GM18517 (cell line): ENCODE measurements around the gene SUV39H2.
"Not testable (repeated sequence)": the region's sequence is repeated elsewhere in the genome, so short reads cannot be mapped to it uniquely, and the experiment has no call there.

Experiments
- ATAC-seq: cut with Tn5 transposase; IDR thresholded peaks from one replicate; pipeline ENCODE4 v1.9.1; 2021; ENCODE audit warnings: mild to moderate bottlenecking, moderate library complexity; ENCODE audit not compliant: unreplicated experiment

The SUV39H2 gene

DNA sequence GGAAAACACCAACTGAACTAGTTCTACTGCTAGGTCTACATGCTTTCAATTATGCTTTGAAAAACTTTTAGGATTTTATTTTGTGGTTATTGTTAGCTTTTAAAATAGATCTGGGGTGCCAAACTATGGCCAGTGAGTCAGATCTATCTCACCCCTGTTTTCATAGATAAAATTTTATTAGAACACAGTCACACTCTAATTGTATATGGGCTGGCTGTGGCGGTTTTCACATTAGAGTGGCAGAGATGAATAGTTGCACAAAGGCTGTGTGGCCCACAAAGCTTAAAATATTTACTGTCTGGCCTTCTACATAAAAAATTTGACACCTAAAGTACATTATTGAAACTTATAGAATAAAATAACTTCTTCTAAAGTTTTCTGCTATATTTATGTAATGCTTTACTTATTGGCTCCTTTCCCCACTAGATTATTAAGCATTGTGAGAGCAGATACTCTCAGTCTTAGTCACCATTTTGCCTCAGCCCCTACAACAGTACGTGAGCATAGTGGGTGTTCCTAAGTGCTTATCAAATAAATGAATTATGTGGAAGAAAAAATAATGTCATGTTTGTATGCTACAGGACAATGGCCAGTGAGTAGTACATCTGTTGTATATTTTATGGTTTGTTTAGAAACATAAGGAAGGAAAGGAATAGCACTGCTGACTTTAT lies 5.4 kb upstream of the SUV39H2 start:
- no peak for ATAC-seq

DNA sequence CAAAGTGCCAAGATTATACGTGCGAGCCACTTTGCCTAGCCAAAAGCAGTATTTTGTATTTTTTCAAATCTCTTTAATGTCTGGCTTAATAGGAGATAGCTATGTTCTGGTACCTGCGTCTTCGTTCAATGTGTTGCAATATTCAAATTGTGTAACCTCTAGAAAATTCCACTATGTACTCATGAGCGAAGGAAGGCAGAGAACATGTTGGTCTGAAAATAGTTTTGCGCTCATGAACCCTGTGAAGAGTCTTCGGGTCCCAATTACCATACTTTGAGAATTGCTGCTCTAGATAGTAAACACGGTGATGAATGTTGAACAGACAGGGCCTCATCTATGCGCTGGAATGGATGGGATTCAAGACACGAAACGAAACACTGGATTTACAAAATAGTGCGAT lies 2.7 kb upstream of the SUV39H2 start:
- no peak for ATAC-seq

DNA sequence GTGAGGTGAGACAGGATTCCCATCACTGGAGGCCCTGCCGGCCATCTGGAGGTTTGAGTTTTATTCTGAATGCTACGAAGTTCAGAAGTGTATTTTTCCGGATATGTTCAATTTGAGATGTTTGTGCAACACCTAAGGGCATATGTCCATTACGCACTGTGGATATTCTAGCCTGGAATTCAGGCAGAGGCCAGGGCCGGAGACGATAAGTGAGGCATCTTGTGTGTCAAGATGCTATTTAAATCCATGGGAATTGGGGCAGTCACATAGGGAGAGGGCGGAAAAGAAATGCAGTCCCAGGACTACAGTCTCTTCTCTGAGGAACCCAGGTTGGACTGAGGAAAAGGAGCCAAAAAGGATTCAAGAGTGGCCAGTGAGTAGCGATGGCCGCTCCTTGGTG lies 1.9 kb upstream of the SUV39H2 start:
- ATAC-seq: no peak

DNA sequence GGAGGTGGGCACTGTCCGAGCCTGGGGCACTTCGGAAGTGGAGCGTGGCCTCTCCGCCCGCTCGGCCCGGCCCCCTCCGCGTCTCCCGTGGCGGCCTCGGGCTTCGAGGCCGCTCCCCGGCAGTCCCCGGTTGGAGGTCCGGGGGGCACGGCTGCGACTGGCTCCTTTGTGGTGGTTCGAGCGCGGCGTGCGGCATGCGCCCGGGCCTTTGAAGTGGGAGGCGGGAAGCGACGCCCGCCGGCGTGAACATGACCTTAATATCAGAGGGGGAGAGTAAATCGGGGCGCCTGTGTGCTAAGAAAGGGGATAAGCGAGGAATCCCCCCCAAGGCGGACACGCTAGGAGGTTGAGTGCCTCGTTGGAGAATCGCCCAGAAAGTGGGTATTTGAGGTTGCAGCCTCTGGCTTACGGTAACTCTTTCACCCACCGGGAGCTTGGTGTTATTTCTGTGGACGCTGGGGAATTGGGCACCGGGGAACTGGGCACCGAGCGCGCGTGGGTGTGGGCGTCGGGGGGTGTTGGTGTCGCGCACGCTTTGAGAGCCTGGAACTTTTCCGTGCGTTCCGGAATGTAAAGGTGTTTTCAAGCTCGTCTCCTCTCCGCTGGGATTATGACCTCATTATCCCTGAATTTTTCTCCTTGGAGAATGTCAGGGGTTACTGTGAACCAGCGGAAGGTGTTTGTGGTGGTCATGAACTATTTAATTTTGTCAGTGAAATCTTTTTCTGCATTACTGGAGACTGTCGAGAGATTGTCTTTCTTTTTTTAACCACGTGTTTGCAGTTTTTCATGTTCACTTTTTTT lies 660 bp downstream of the SUV39H2 start:
- ATAC-seq: no peak

DNA sequence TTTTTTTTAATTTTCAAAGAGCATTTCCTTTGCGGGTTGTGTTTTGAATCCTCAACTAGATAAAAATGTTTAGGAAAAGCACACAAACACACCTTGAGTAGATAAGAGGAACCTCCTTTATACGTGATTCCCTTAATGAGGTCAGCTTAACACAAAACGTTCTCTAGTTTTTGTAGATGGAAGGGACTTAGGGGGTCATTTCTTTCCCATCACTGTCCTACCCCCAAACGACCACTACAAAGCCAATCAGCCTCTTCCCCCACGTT lies 1.2 kb downstream of the SUV39H2 start:
- no peak for ATAC-seq

DNA sequence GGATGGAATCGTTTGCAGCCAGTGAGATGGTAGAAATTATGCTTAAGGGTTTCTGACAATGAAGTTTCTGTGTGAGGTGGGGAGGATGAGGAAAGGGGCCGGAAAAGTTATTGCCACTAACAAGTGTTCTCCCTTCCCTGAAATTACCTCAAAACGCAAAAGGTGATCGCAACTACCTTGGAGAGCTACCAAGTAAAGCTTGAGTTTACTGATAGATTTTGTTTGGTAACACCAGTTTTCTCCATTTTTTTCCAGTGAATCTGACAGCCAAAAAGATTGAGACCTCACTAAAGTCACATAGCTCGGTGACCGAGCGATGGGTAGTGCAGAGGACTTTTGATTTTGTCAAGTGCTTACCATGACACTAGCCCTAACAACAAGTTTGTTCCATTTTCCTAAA lies 1.6 kb downstream of the SUV39H2 start:
- ATAC-seq: no peak

DNA sequence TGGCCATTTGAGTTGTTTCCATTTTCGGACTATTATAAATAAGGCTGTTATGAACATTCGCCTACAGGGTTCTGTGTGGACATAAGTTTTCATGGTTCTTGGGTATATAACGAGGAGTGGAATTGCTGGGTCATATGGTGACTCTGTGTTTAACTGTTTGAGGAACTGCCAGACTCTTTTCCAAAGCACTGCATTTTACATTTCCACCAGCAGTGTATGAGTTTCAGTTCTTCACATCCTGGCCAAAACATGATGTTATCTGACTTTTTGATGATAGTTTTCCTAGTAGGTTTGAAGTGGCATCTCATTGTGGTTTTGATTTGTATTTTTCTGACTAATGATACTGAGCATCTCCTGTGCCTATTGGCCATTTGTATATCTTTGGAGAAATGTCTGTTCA lies 5.4 kb downstream of the SUV39H2 start:
- ATAC-seq: no peak

DNA sequence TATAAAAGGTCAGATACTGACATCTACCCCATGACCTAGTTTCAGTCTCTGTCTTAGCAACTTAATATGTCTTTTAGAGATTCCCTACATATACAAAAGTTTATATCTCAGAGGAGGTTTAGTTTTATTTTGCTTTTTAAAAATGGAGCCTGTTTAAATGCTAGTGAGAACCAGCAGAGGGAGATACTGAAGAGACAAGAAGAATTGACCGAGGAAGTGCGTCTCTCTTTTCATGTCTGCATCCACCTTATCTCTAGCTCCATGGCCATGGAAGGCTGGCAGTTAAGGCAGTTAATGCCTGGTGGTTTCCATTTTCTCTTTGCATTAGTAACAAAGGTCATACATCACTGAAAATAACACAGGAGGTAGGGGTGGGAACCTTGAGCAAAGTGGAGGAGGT lies 10.7 kb downstream of the SUV39H2 start:
- ATAC-seq: no peak

DNA sequence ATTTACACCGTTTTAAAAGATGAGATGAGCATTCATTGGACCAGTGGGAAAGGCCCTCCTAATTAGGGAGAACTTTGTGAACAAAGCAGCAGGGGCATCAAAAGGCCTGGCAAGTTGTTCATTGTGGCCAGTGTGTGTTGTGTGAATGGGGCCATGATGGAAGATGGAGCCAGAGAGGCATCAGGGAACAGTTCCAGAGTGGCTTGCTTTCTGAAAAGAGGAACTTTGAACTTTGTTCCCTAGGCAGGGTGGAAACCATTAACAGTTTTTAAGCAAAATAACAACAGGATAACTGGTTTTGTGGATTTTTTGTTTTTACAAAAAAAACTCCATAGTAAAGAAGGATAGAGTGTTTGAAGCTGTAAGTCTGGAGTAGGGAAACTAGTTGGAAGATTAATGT lies 12.5 kb downstream of the SUV39H2 start:
- ATAC-seq: no peak

DNA sequence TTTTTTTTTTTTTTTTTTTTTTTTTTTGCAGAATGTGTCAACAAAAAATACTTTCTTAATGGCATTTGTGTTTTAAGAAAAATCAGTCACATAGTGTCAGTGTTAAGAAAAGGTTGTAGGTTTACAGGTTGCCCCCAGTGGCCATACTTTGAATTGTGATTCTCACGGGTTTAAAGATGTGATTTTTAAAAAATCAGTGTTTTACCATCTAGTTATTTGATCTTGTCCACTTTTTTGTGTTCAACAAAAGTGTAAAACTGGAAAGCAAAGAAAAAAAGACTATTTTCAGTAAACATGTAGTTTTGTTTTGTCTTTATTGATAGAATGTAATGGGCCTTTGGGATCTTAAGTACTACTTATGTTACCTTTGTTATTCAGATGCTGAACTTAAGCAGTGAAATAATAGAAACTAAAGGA lies 25.7 kb downstream of the SUV39H2 start:
- peak; percentile 73 for ATAC-seq

DNA sequence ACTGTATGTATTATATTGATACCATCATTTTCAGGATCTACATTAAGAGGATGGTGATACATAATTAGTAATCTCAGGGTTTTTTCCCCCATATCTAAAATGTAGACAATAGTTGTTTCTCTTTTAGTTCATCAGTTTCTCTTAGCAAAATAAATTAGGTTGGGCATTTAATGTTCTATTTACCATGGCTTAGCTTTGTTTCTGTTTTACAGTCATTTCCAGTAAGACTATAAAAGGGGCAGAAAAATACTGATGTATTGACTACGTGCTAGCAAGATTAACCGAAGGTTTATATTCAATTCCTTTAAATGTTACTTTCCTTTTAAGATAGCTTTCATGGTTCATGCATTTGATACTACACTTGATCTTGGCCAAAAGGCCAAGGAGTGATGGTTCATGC lies 26.2 kb downstream of the SUV39H2 start:
- no peak for ATAC-seq

DNA sequence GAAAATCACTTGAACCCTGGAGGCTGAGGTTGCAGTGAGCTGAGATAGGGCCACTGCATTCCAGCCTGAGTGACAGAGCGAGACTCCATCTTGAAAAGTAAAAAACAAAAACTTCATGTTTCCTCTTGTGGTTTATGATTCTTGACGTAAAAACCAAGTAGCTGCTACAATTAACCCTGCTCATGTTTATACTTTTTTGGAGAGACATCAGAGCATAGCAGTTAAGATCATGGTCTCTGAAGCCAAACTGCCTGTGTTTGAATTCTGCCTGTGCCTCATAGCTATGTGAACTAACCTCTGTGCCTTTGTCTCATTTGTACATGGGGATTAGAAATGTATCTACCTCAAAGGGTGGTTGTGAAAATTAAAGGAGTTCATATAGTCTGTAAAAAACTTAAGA lies 27.2 kb downstream of the SUV39H2 start:
- ATAC-seq: no peak

DNA sequence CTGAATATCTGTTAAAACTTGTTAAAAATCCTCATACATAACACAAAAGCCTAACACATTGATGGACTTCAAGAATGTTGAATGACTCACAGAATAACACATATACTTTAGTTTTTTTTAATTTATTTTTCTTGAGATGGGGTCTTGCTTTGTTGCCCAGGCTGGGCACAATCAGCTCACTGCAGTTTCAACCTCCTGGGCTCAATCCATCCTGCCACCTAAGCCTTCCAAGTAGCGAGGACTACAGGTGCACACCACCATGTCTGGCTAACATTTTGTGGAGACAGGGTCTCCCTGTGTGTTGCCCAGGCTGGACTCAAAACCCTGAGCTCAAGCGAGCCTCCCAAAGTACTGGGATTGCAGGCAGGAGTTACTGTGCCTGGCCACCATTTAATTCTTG lies 28.1 kb downstream of the SUV39H2 start:
- no peak for ATAC-seq

DNA sequence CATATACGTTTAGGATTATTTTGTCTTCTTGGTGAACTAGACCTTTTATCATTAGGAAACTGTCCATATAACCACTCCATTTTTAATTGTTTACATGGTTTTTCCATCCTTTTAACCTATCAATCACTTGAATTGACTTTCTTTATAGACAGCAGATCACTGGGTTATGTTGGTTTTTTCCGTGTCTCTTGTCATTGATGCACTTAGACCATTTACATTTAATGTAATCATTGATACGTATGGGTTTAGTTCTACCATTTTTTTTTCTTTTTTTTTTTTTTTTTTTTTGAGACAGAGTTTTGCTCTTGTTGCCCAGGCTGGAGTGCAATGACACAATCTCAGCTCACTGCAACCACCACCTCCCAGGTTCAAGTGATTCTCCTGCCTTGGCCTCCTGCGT lies 28.9 kb downstream of the SUV39H2 start:
- not testable (repeated sequence) for ATAC-seq

DNA sequence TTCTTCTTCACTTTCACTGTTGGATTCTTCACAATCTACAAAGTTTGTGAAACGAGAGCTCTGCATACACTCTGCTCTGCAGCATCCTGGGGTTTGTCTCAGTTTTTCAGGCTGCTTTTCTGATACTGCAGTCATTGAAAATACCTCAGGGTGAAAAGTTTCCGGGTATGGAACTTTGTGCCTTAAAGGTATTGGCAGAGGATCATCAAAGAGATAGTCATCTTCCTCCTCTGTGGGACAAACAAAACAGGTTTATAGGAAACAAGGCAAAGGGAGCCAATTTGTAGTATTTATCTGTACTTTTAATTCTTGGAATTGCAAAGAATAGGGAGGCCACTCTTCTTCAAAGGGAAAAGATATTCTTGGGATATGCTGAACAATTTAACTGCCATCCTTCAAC lies 30.4 kb downstream of the SUV39H2 start:
- no peak for ATAC-seq

DNA sequence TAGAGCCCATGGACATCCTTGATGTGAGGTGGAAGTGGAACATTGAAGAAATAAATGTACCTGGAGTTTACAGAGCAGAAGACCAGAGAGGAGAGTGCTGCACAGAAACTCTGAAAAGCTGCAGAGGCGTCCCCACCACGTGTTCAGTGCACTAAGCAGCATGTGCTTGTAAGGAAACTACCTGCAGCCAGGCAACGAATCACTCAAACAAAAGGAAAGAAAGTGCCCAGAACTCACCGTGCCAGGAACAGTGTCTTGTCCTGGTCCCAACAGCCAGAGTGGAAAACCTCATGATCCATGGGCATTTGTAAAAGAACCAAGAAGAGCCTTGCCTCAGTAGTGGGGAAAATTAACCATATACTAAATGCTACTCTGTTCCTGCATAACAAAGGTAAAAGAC lies 32.3 kb downstream of the SUV39H2 start:
- ATAC-seq: no peak

DNA sequence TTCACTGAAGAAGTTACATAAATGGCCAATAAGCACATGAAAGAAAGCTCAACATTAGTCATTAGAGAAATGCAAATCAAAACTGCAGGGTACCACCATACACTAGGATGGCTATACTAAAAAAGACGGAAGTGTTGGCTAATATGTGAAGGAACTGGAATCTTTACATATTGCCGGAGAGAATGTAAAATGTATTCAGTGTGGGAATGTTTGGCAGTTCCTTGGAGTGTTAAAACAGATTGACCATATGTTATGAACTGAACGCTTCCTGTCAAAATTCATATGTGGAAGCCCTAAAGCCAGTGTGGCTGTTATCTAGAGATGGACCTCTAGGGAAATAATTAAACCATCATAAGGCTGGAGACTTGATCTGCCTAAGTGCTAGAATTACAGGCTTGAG lies 33.1 kb downstream of the SUV39H2 start:
- ATAC-seq: no peak

DNA sequence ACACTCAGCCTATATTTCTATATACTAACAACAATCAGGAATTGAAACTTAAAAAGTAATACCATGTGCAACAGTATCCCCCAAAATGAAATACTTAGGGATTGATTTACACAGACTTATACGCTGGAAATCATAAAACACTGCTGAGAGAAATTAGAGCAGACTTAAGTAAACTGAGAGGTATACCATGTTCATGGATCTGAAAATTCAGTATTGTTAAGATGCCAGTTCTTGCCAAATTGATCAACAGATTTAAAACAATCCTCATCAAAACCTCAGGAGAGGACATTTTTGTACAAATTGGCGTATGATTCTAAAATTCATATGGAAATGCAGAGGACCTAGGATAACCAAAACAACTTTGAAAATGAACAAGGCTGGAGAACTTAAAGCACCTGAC lies 37.9 kb downstream of the SUV39H2 start:
- ATAC-seq: no peak

DNA sequence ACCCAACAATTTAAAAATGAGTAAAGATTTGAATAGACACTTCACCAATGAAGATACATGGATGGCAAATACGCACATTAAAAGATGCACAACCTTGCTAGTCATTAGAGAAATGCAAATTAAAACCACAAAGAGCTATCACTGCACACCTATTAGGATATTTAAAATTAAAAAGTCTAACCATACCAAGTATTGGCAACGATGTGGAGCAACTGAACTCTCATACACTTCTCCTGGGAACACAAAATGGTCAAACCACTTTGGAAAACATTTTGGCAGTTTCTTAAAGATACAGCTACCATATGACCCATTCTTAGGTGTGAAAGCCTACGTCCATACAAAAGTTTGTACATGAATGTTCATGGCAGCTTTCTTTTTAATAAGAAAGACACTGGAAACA lies 39.2 kb downstream of the SUV39H2 start:
- no peak for ATAC-seq

DNA sequence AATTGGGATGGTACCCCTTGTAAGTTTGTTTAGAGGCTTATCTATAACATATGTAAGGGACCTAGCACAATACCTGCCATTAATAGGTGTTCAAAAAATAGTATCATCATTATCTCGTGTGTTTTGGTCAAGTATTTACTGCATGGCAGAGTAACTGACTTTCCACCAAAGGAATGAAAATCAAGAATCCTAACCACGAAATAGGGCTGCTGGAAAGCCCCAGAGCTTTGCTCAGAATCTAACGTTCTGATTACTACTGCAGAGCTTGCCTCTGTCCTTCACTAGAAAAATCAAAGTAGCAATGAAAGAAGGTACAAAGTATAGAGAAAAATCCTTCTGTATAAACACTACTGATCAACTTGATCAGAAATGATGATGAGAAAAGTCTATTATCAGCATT lies 40.3 kb downstream of the SUV39H2 start:
- no peak for ATAC-seq

DNA sequence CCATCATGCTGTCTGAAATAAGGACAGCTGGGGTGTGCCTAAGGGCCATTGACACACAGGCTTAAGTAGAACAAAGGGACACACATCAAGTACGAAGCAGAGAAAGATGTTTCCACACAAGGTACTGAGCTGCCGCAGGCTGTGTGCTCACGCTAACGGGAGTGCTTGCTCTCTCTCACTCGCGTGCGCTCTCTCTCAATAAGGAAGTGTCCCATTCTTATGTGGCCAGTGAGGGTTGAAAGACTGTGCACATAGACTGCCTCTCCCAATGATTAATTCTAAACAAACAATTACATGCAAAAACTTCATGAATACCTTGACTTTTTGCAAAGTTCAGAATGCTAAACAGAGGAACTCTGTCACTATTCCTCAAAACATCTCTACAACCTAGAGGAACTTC lies 45.3 kb downstream of the SUV39H2 start:
- no peak for ATAC-seq

DNA sequence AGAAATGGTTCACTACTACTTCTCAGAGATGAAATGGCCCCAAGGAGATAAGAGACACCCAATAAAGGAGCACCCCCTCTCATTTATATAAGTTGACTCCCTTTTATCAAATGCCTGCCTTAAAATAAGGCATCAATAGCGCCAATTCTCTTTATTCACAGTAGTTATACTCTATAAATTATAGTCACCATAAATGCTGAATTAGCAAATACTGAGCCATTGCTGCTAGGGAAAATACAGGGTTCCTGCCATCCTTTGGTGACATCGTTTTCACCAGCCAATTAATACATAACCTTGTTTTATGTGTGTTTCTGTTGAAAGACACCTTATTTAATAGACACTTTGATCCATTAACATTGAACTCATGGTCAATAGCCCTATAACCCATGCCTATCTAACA lies 46.6 kb downstream of the SUV39H2 start:
- no peak for ATAC-seq

DNA sequence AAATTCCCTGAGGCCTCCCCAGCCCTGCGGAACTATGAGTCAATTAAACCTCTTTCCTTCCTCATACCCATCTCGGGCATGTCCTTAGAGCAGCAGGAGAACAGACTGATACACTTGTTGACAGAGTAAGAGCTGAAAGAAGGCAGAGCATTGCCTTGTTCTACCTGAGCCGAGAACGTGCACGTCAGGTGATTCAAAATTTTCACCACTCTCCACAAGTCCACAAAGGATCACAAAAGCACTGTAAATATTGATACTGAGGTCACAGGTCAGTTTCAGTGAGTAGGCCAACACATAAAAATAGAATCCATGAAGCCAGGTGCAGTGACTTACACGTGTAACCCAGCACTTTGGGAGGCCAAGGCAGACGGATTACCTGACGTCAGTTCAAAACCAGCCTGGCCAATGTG lies 47.4 kb downstream of the SUV39H2 start:
- ATAC-seq: no peak
